DND-41 (cell line): Measurements from ENCODE around the gene CREBBP.

Source experiments
- CTCF ChIP-seq: IDR thresholded peaks from 2 replicates; pipeline ENCODE4 v1.5.1; 2012; ENCODE audit warnings: borderline replicate concordance, low read length, moderate library complexity, mild to moderate bottlenecking; ENCODE audit not compliant: poor library complexity, severe bottlenecking; ENCODE audit errors: extremely low read depth
- EZH2 ChIP-seq: IDR thresholded peaks from 3 replicates; pipeline ENCODE4 v1.6.1; 2012; ENCODE audit warnings: borderline replicate concordance, low read depth, mild to moderate bottlenecking, moderate library complexity, low read length, inconsistent platforms; ENCODE audit not compliant: severe bottlenecking

DNA sequence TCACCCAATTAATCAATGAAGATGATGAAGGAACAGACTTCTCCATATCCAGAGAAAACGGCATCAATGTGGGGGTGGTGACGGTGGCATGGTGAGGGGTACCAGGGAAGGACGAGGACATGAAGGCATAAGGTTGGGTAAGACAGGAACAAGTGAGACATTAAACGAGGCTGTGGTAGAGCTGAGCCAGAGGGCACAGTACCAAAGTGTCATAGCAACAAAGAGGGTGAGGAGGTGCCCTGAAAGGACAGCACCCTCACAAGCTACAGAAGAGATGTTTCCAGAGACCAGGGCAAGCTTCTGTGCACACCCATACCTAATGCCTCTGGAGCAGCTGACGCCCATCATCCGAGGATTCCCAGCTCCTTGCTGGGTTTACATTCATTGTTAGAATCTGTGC, 105.7 kb downstream of the CREBBP start:
- no peak for TF ChIP-seq CTCF
- no peak for TF ChIP-seq EZH2
